NCI-H1092 treated with DMSO at 0.1 percent for 48 hours (cell line): ENCODE data around the gene HEG1.

Experiments used
- DNase-seq: peaks from one replicate; lab custom pipeline; 2025; lab: John Stamatoyannopoulos, UW

HEG1 gene

DNA sequence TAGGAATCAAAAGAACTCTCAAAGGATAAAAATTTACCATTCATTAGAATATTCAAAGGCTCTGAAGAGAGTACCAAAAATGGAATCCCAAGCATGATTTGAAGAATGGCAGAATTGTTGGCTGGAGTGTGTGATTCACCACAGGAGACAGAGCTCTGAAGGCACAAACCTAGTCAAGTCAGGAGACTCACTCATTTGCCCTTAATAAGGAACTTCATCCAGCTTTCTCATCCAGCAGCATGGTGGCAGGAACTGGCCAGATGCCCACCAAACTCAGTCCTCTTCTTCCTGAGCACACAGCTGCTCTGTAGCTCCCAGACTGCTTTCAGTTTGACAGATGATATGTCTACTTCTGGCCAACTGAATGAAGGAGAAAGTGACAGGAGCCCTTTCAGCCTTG lies 16.5 kb upstream of the HEG1 start:
- no peak for DNase-seq

DNA sequence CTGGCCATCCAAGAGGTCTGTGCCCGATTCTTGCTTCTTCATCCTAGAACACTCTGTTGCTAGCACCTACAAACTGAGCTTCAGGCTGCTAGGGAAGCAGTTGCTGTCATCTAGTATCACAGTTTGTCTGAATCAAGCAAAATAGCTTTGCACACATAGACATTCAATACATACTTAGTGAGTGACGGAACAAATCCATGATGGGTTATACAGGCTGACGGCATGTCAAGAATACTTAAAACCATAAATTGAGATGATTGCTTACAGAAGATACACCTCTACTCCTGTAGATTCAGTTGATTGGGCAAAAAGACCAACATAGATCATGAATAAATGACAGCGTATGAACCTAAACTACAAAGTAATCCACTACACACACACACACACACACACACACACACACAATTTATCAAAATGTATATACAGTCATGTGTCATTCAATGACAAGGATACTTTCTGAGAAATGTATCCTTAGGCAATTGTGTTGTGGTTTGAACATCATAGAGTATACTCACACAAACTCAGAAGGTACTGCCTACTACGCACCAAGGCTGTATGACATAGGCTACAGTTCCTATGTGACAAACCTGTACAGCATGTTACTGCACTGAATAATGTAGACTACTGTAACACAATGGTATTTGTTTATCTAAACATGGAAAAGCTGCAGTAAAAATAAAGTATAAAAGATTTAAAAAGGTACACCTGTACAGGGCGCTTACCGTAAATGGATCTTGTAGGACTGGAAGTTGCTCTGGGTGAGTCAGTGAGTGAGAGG lies 14.4 kb upstream of the HEG1 start:
- no peak for DNase-seq

DNA sequence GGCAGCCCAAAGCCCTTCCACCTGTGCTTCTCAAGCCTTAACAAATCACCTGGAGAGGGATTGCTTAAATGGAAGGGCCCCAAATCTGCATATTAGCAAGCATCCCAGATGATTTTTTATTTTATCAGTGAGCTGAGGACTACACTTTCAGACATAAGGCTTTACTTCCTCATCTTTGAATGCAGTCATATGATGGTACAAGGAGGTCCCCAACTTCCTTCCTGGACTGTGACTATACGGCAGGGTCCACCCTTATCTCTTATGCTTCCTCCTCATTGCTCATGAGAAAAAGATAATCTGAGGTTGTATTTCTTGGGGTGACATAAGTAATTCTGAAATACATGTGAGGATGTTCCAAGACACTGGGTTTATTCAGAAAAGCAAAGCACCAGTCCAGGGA lies 13.7 kb upstream of the HEG1 start:
- no peak for DNase-seq

DNA sequence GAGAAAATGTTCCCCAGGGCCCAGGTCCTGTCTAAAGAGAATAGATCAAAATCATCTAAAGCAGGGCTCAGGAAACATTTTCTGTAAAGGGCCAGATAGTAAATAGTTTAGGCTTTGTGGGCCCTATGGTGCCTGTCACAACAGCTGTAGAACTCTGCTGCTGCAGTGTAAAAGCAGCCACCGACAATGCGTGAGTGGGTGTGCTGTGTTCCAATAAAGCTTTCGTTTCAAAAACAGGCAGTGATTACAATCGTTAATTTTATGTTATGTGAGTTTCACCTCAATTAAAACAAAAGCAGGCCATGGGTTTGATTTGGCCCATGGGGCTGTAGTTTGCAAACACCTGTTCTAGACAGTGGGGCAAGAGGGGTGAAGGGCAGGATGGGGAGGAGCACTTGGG lies 12.5 kb upstream of the HEG1 start:
- DNase-seq: no peak

DNA sequence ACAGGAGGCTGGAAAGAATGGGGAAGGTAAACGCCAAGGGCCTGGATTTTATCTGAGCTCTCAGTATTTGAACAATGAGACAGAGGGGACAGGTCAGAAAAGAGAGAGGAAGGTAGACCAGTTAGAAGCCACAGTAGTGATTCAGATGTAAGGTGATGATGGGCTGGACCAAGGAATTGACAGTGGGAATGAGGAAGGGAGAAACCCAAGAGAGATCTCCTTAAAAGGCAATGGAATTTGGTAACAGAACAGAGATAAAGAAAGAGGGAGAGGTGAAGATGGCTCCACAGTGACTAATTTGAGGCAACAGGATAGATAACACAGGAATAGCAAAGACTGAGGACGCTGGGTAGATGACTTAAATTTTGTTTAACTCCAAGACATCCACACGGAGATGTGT lies 11.4 kb upstream of the HEG1 start:
- no peak for DNase-seq

DNA sequence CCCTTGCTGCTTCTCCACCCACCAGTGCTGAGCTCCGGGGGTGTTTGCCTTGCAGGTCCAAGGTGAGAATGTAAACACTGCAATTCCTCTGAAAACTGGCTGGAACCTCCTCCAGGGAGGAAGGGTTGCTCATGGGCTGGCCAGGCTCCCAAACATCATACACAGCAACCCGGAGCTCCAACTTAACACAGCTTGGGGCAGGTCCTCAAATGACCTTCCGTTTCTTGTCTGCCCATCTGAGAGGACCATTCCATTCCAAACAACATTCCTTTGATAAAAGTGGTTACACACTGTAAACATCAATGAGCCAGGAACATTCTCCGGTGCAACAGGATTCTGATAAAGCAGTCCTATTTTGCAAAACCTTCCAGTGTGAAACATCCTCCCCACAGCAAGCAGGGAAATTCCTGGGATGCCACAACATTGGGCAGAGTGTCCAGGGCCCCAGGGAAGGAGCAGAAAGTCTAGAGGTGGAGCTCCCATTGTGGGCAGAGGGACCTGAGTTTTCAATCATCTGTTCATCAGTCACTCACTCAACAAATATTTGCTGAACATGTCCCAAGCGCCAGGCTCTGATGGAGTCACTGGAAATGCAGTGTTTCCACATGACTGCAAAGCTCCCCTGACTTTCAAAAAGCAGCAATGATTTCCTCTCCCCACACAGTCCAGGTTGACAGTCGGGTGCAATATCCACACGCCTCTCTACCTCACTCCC lies 7.3 kb upstream of the HEG1 start:
- no peak for DNase-seq

DNA sequence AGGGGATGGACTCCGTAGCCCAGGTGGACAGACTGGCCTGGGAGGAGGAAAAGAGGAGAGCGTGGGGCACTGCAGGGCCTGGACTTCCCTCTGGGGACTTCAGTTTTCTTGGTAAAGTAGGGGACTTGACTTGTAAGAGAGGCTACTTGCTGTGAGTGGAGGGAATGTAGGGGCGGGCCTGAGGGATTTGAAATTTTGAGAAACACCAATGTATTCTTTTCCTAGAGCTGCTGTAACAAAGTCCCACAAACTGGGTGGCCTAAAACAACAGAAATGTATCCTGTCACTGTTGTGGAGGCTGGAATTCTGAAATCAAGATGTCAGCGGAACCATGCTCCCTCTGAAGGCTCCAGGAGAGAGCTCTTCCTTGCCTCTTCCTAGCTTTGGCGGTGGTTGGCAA lies 5.8 kb upstream of the HEG1 start:
- no peak for DNase-seq

DNA sequence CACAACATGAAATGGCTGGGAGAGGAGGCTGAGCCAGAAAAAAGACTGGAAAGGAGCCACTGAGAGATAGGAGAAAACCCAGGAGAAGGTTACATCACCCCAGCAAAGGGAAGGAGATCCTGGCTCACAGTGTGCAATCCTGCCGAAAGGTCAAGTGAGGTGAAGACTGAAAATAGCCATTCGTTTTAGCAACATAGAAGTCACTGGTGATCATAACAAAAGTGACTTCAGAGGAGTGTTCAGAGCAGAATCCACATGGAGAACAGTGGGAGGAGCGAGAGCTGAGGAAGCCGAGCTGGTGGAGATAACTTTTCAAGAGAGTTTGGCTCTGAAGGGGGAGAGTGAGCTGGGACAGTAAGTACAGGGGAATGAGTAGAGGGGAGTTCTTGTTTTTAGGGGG lies 5.4 kb upstream of the HEG1 start:
- DNase-seq: no peak

GRCh38 chr3:125059488-125060245 lies 3.9 kb upstream of the HEG1 start:
- no peak for DNase-seq

GRCh38 chr3:125058959-125059358 lies 3.2 kb upstream of the HEG1 start:
- DNase-seq: no peak

- DNase-seq: no peak
Measured at GRCh38 chr3:125058529-125058928, 2.7 kb upstream of the HEG1 start.

- no peak for DNase-seq
Measured at GRCh38 chr3:125057186-125057850, 1.5 kb upstream of the HEG1 start.

- DNase-seq: no peak
Measured at GRCh38 chr3:125055331-125055912, 375 bp downstream of the HEG1 start.

GRCh38 chr3:125054449-125055329 lies 1.1 kb downstream of the HEG1 start:
- DNase-seq: no peak

DNA sequence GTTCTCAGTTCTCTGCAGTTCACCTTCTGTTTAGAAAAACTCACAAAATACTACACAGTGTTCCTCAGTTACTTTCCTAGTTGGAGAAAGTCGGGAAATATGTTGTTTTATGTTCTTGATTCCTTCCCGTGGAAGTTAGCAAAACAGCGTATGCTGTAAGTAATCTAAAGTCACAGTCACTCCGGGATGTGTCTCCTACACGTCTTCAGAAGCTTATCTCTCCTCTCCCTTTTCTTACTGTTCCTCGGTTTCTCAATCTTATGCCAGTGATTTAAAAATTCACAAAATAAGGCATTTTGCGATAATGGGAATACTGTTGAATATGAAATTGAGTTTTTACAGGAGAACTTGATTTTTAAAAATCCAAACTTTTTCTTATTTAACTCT lies 1.7 kb downstream of the HEG1 start:
- no peak for DNase-seq

DNA sequence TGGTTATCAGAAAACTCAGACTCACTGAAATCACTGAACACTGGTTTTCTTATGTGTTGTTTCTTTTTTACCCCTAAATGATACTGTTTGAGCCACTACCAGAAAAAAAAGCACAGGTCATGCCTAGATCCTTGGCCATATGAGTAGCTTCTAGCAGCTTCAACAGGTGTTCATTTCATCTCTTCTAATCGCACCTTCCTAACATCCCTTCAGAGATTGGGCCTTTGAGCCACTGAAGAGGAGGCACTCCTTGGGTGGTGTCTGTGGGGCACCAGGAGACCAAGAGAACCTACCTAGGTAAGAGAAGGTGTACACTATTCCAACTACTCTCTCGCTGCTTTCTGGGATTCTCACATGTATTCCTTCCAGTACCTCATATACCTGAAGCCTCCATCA lies 2.5 kb downstream of the HEG1 start:
- DNase-seq: no peak

GRCh38 chr3:125052624-125053303 lies 3.0 kb downstream of the HEG1 start:
- peak; percentile 6 for DNase-seq

DNA sequence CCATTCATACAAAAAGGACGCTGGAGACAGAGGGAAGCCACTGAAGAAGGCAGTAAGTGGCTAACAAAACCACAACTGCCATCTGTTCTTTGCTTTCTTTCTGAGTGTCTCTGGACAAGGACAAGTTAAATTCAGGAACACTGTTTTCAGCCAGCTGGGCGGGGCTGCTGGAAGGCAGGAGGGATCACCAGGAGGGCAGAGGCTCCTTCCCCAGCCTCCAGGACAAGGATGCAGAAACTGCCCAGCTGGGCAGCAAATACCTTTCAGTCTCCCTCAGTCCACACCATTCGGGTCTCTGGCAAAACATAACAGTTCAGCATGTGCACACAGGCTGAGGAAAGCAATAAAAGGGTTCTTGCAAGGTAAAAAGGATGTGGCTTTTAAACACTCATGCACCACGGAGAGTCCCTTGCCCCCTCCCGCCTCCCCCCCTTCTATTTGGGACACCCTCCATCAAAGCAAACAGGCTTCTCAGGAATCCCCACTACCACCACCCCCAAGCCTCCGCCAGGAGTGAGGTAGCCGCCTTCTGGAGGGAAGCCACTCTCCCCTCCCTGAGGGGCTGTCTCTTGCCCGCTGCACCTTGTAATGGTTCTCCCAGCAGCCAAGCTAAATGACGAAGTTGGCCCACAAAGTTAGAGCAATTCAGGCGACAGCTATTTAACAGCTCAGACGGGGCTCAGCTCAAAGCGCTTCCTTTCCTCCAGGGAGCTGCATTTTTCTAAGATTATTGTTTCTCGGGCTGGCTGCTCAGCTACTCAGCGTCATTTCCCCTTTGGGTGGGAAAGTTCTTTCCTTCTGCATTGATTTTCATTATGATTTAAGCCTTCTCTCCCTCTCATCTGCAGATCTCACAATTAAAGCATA lies 3.8 kb downstream of the HEG1 start:
- no peak for DNase-seq

DNA sequence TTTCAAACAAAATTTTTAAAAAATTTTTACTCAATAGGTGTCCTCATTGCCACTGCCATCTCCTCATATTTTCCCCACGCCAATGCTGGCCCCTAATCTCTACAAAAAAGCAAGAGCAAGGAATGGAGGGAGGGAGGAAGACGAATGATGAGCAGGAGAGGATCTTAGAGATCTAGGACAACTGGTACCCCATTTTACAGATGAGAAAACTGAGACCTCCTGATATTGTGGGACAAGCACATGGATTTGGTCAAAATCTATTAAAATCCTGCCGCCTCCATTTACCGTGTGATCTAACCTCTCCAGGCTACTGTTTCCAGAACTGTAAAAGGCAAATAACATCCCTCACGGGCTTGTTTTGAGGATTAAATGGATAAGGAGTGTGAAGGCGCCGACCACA lies 4.6 kb downstream of the HEG1 start:
- DNase-seq: no peak
